Measurements from ENCODE around the gene OSER1. TPM values are rescaled to one million over a fixed set of nuclear protein-coding genes. Genes with fewer than 3 reads are reported as not detected.

OSER1 gene
- total and polyA plus RNA-seq, 2 of the 8 experiments (the other 6 are each of a cell fraction or from before 2014, with no cell fraction given), result 24.5 to 31.8 TPM

- ChIA-PET POLR2A (ENCODE audit: partially characterized antibody) (interaction anchor here (1.3 kb wide), 1 partner anchor 9 kb away, joined by 4 read pairs; the partner anchor contains the start of gene OSER1), CTCF (ENCODE audit: partially characterized antibody) (interaction anchor here (0.7 to 11.2 kb wide), 27 partner anchors 10 to 1733 kb away, joined by 3 to 153 read pairs (median 6); partner anchors contain the start of genes FITM2 and GDAP1L1)
- no peak overlapping the region for H2AFZ ChIP-seq (ENCODE audit: low read length)
- no peak overlapping the region; the same call in 1 of the 2 replicates for H4K8ac ChIP-seq (ENCODE audit: extremely low read depth, insufficient read depth, low read length)
- H3K79me2 ChIP-seq (ENCODE audit: control insufficient read depth in 1 of 2, insufficient read depth in 2 of 2, low read length in 2 of 2), result no peaks in the 10 kb centered on the region
- no peak for FAIRE-seq
- H3K79me1 ChIP-seq (ENCODE audit: low read depth, low read length), result no peaks in the 10 kb centered on the region
- no peaks in the 10 kb centered on the region for H3K27me3 ChIP-seq (replicated peaks in 1 of 4; ENCODE audit: control insufficient read depth in 3 of 4, extremely low read depth in 1 of 4, insufficient read depth in 3 of 4, low read length in 3 of 4)
- H3K4me3 ChIP-seq (ENCODE audit: extremely low read depth in 1 of 4, insufficient read depth in 2 of 4, low read depth in 3 of 4, low read length in 4 of 4), result no peak overlapping the region
- H3K14ac ChIP-seq (ENCODE audit: insufficient read length), result no peak overlapping the region
- H4K91ac ChIP-seq (replicated peaks; ENCODE audit: insufficient read length, low read length), result no peak overlapping the region
- no peak overlapping the region for H4K5ac ChIP-seq (ENCODE audit: insufficient read length, low read depth, low read length)
- no peak overlapping the region for H2BK5ac ChIP-seq (ENCODE audit: low read depth, low read length)
- no peaks in the 10 kb centered on the region for H3K9me3 ChIP-seq (ENCODE audit: insufficient read depth in 2 of 2, low read depth in 1 of 2, low read length in 1 of 2)
- no peaks in the 10 kb centered on the region for H3K36me3 ChIP-seq (ENCODE audit: control insufficient read depth in 2 of 4, insufficient read depth in 4 of 4, low read length in 3 of 4)
- DNase-seq (ENCODE audit: low read depth in 1 of 2, low spot score in 2 of 2), result no peak
- no peak overlapping the region for H3K56ac ChIP-seq (replicated peaks; ENCODE audit: insufficient read length, low read depth, low read length)
- no peak overlapping the region for H3K18ac ChIP-seq (ENCODE audit: extremely low read depth, low read length)
- no peak overlapping the region for H2BK12ac ChIP-seq (ENCODE audit: low read depth, low read length)
- H3K4me2 ChIP-seq (ENCODE audit: insufficient read depth in 1 of 2, low read depth in 2 of 2, low read length in 2 of 2), result no peak overlapping the region
- H3K4ac ChIP-seq (replicated peaks; ENCODE audit: insufficient read length, low read depth, low read length), result no peak overlapping the region
- peaks cover 0 to 3% (median under 1%) of the 10 kb centered on the region in 4 experiments; a peak in 1 of 7 replicates for H3K4me1 ChIP-seq (replicated peaks in 1 of 4; ENCODE audit: control insufficient read depth in 3 of 4, insufficient read depth in 4 of 4, low read length in 3 of 4)
- WGBS, 2 experiments (ENCODE audit: extremely low coverage in 1 of 2, insufficient coverage in 1 of 2, insufficient read length in 1 of 2, insufficient replicate concordance in 2 of 2, low coverage in 1 of 2, low lambda C conversion rate in 2 of 2, missing lambda C conversion rate in 1 of 2), result 75% methylated on average over 3 of the region's 5 CpGs; no CpG with 5 or more reads in 1 of the 2 experiments
- peaks cover 0 to 3% of the 10 kb centered on the region in 2 experiments for H4K20me1 ChIP-seq (replicated peaks in 1 of 2; ENCODE audit: control insufficient read depth in 1 of 2, insufficient read depth in 2 of 2, low read length in 2 of 2)
- no peak for TF ChIP-seq TBP (IDR thresholded peaks at IDR 0.05; ENCODE audit: low read depth, low read length)
- no peak overlapping the region for H3K9ac ChIP-seq (replicated peaks in 1 of 4; ENCODE audit: extremely low read depth in 1 of 4, low read depth in 3 of 4, low read length in 3 of 4)
- no peak overlapping the region for H3K27ac ChIP-seq (ENCODE audit: low read depth, low read length)
- no peak overlapping the region for H2BK120ac ChIP-seq (replicated peaks; ENCODE audit: low read depth, low read length)
- H2BK15ac ChIP-seq (ENCODE audit: low read length), result no peak overlapping the region
- H2AK5ac ChIP-seq (ENCODE audit: low read depth, low read length), result no peak overlapping the region
- no peak overlapping the region for H2BK20ac ChIP-seq (ENCODE audit: low read length)
- no peaks in the 10 kb centered on the region for H3K23me2 ChIP-seq (ENCODE audit: low read depth, low read length)
- H3K23ac ChIP-seq (ENCODE audit: insufficient read length), result no peak overlapping the region
Measured at GRCh38 chr20:44219170-44219730, 8.7 kb upstream of the OSER1 start.
